Vagina (tissue), 2 donors: Measurements from ENCODE around the gene FTHL17.

Experiments
- CTCF ChIP-seq, 3 experiments: fragments of 450-650 bp in 2 of 3; fragments of 200-600 bp in 1 of 3; sonication (generic) in 1 of 3; IDR thresholded peaks; one replicate each; pipeline ENCODE4 v1.5.1; 2017 to 2019; ENCODE audit warnings: antibody characterized with exemption in 3 of 3, mild to moderate bottlenecking in 2 of 3, moderate library complexity in 2 of 3
- POLR2A ChIP-seq, 2 donors: fragments of 450-650 bp; IDR thresholded peaks; one replicate each; pipeline ENCODE4 v1.6.1; 2017; ENCODE audit warnings: antibody characterized with exemption in 2 of 2, mild to moderate bottlenecking in 2 of 2, moderate library complexity in 2 of 2
- POLR2AphosphoS5 ChIP-seq, 2 donors: sonication (generic); formaldehyde crosslinking; IDR thresholded peaks; one replicate each; pipeline ENCODE4 v1.9.0; 2017; ENCODE audit warnings: antibody characterized with exemption in 2 of 2, mild to moderate bottlenecking in 2 of 2, low read depth in 1 of 2; ENCODE audit not compliant: insufficient read depth in 1 of 2

GRCh38 chrX:31112226-31112999 is 40.6 kb upstream of the FTHL17 start:
- TF ChIP-seq CTCF (IDR thresholded peaks at IDR 0.05) (no peak), POLR2A (IDR thresholded peaks at IDR 0.05) (no peak), POLR2AphosphoS5 (IDR thresholded peaks at IDR 0.05; ENCODE audit: insufficient read depth in 1 of 2, low read depth in 1 of 2) (no peak)
